Measurements from ENCODE around the gene FOXP1. TPM values are rescaled to one million over a fixed set of nuclear protein-coding genes. Genes with fewer than 3 reads are reported as not detected.

FOXP1 gene
- total and polyA plus RNA-seq, 2 of the 13 experiments (the other 11 are each of a cell fraction or from before 2014, with no cell fraction given): 40.4 to 59.0 TPM

DNA sequence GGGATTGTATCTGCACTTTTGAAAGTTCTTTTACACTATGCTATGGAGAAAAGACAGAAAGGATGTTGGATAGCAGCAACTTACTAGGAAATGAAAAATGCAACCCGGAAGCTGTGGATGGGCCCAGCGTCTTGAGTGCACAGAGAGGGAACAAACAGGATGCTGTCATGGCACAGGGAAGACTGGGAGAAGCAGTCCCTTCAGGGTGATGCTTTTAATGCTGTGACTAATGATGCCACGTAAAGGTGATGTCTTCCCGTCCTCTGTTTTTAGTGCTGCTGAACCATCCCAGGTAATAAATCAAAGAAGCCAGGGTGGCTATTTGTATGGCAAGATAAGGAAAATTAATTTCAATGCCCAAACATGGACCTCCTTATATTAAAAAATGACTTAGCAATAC lies 437.6 kb downstream of the FOXP1 start:
- WGBS (ENCODE audit: low lambda C conversion rate): 98% methylated on average over 4 of the region's 4 CpGs

DNA sequence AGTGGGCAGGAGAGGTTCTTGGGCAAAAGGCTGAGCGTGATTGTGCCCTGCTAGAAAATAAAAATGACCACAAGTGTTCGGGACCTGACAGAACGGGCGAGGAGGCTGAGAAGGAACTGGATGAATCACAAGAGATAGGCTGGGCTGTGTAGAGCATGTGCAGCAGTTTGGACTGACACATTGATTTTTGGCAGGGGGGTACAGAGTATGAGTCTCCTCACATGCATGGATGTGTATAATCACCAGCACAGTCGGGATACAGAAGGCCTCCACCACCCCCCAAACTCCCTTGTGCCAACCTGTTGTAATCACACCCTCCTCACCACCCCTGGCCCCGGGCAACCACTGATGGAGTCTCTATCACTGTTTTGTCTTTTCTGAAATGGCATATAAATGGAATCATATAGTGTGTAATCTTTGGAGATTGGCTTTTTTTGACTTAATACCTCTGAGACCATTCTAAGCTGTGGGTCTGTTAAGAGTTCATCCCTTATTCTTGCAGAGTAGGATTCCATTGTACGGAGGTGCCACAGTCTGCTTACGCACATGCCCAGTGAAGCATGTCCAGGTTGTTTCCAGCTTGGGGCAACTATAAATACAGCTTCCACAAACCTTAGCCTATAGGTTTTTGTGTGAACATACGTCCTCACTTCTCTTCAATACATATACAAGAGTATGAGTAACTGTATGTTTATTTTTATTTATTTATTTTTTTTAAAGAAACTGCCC lies 438.8 kb downstream of the FOXP1 start:
- intact Hi-C loops (cut with micrococcal nuclease; ENCODE audit: unreplicated experiment) (no loop called here), in situ Hi-C loops (cut with HindIII; ENCODE audit: extremely low pct_ligation_motif_present, low pct_unique_long_range_greater_than_20kb) (no loop called here)
- Histone ChIP-seq H2AFZ (ENCODE audit: low read length) (no peak overlapping the region), H3K4me2 (ENCODE audit: low read depth, low read length) (no peak overlapping the region), H3K9me3 (ENCODE audit: low read length) (no peaks in the 10 kb centered on the region), H3K9ac (ENCODE audit: insufficient read depth, low read depth, low read length) (no peak overlapping the region), H3K4me1 (ENCODE audit: insufficient read depth, low read length) (peaks cover 31% of the 10 kb centered on the region), H3K36me3 (replicated peaks in 1 of 2; ENCODE audit: control insufficient read depth in 1 of 2, insufficient read depth in 2 of 2, low read length in 2 of 2) (peaks cover 0 to 5% of the 10 kb centered on the region in 2 experiments; a peak in 2 of 5 replicates), H3K79me2 (ENCODE audit: insufficient read depth, low read length) (no peaks in the 10 kb centered on the region), H3K27ac (ENCODE audit: extremely low read length, insufficient read depth, low read length) (peak overlapping the region; percentile 30), H3K4me3 (replicated peaks in 1 of 3; ENCODE audit: insufficient read depth in 1 of 3, low read depth in 2 of 3, low read length in 3 of 3) (no peak overlapping the region), H4K20me1 (ENCODE audit: insufficient read depth, low read length) (no peaks in the 10 kb centered on the region), H3K27me3 (ENCODE audit: control insufficient read depth in 1 of 2, insufficient read depth in 2 of 2, low read length in 2 of 2) (no peaks in the 10 kb centered on the region)
- no peak for DNase-seq (ENCODE audit: low spot score)
- 87% methylated on average over 9 of the region's 9 CpGs for whole genome bisulfite sequencing (ENCODE audit: low lambda C conversion rate)
- no TSS peak for BruUV-seq (replicated peaks)
- FAIRE-seq: no peak
- CTCF ChIA-PET (ENCODE audit: low intra/inter-chr PET ratio, low total read pairs): no interaction called here
- POLR2A ChIA-PET: no interaction called here
- TF ChIP-seq AHR (CRISPR knock-in tag; IDR thresholded peaks at IDR 0.05): no peak
- TF ChIP-seq YEATS2 (CRISPR knock-in tag; IDR thresholded peaks at IDR 0.05; ENCODE audit: borderline replicate concordance): no peak
- no peak for TF ChIP-seq GTF2F1 (IDR thresholded peaks at IDR 0.05; ENCODE audit: low read length)
- TF ChIP-seq, protein P1, sequence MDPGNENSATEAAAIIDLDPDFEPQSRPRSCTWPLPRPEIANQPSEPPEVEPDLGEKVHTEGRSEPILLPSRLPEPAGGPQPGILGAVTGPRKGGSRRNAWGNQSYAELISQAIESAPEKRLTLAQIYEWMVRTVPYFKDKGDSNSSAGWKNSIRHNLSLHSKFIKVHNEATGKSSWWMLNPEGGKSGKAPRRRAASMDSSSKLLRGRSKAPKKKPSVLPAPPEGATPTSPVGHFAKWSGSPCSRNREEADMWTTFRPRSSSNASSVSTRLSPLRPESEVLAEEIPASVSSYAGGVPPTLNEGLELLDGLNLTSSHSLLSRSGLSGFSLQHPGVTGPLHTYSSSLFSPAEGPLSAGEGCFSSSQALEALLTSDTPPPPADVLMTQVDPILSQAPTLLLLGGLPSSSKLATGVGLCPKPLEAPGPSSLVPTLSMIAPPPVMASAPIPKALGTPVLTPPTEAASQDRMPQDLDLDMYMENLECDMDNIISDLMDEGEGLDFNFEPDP (CRISPR knock-in tag; conservative IDR thresholded peaks at IDR 0.05): 0 out of 2 replicates have a peak, but pooled peaks have one; percentile 27
- TF ChIP-seq ZKSCAN1 (IDR thresholded peaks at IDR 0.05; ENCODE audit: low read length): no peak
- ATAC-seq: no peak

More for the DNA sequence above, 437.6 kb downstream of the FOXP1 start:
- ChIA-PET POLR2A (no interaction called here), CTCF (ENCODE audit: low intra/inter-chr PET ratio, low total read pairs) (no interaction called here)
- no peak overlapping the region for H3K9ac ChIP-seq (ENCODE audit: insufficient read depth, low read depth, low read length)
- TF ChIP-seq, protein P2, sequence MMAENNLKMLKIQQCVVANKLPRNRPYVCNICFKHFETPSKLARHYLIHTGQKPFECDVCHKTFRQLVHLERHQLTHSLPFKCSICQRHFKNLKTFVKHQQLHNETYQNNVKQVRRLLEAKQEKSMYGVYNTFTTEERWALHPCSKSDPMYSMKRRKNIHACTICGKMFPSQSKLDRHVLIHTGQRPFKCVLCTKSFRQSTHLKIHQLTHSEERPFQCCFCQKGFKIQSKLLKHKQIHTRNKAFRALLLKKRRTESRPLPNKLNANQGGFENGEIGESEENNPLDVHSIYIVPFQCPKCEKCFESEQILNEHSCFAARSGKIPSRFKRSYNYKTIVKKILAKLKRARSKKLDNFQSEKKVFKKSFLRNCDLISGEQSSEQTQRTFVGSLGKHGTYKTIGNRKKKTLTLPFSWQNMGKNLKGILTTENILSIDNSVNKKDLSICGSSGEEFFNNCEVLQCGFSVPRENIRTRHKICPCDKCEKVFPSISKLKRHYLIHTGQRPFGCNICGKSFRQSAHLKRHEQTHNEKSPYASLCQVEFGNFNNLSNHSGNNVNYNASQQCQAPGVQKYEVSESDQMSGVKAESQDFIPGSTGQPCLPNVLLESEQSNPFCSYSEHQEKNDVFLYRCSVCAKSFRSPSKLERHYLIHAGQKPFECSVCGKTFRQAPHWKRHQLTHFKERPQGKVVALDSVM (CRISPR knock-in tag; IDR thresholded peaks at IDR 0.05): no peak
- TF ChIP-seq ZNF143 (CRISPR knock-in tag; IDR thresholded peaks at IDR 0.05): no peak
- DNase-seq (ENCODE audit: low spot score) (no peak), ATAC-seq (no peak), FAIRE-seq (no peak)
- H3K27ac ChIP-seq (ENCODE audit: extremely low read length, insufficient read depth, low read length): no peak overlapping the region
- intact Hi-C loops (cut with micrococcal nuclease; ENCODE audit: unreplicated experiment) (no loop called here), in situ Hi-C loops (cut with HindIII; ENCODE audit: extremely low pct_ligation_motif_present, low pct_unique_long_range_greater_than_20kb) (no loop called here)
- H3K4me3 ChIP-seq (replicated peaks in 1 of 3; ENCODE audit: insufficient read depth in 1 of 3, low read depth in 2 of 3, low read length in 3 of 3): no peak overlapping the region
- no peaks in the 10 kb centered on the region for H4K20me1 ChIP-seq (ENCODE audit: insufficient read depth, low read length)
- peaks cover 32% of the 10 kb centered on the region for H3K4me1 ChIP-seq (ENCODE audit: insufficient read depth, low read length)
- no peaks in the 10 kb centered on the region for H3K27me3 ChIP-seq (ENCODE audit: control insufficient read depth in 1 of 2, insufficient read depth in 2 of 2, low read length in 2 of 2)
- peaks cover 0 to 5% of the 10 kb centered on the region in 2 experiments; a peak in 2 of 5 replicates for H3K36me3 ChIP-seq (replicated peaks in 1 of 2; ENCODE audit: control insufficient read depth in 1 of 2, insufficient read depth in 2 of 2, low read length in 2 of 2)
- no peak overlapping the region for H2AFZ ChIP-seq (ENCODE audit: low read length)
- H3K79me2 ChIP-seq (ENCODE audit: insufficient read depth, low read length): no peaks in the 10 kb centered on the region
- H3K9me3 ChIP-seq (ENCODE audit: low read length): no peaks in the 10 kb centered on the region
- no peak overlapping the region for H3K4me2 ChIP-seq (ENCODE audit: low read depth, low read length)
- BruUV-seq (replicated peaks): no TSS peak
